ENCODE results near the gene UBE3B.

UBE3B gene

DNA sequence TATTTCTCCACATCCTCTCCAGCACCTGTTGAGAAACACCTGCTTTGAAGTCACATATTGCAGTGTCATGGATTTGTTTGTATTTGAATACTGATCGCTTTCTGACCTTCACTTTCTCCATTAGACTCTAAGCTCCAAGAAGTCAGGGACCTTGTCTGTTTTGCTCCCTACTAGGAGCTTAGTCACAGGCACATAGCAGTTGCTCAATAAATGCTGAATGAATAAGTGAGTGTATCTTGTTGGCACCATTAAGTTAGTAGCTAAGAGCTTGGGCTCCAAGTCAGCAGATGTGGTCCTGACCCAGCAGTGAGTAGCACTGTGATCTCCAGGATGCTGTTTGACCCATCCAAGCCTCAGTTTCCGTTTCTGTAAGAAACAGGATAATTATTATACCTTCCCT is 106.3 kb downstream of the UBE3B start:
- DNase-seq (ENCODE audit: low read depth, low spot score) = no peak

More for the DNA sequence above, 106.3 kb downstream of the UBE3B start:
- no peak overlapping the region for H3K27ac ChIP-seq
